ENCODE data around the gene DCTN3.

Gene DCTN3

GRCh38 chr9:34570809-34571480 is 49.4 kb downstream of the DCTN3 start:
- DNase-seq: no peak

- no peak for DNase-seq
Measured at GRCh38 chr9:34570376-34570775, 49.9 kb downstream of the DCTN3 start.

- no peak for DNase-seq
Measured at GRCh38 chr9:34568774-34569173, 51.5 kb downstream of the DCTN3 start.

GRCh38 chr9:34568133-34568532 is 52.2 kb downstream of the DCTN3 start:
- DNase-seq: no peak

- no peak for DNase-seq
Measured at GRCh38 chr9:34566972-34567371, 53.3 kb downstream of the DCTN3 start.

- no peak for DNase-seq
Measured at GRCh38 chr9:34566322-34566721, 54.0 kb downstream of the DCTN3 start.

GRCh38 chr9:34565856-34566255 is 54.4 kb downstream of the DCTN3 start:
- DNase-seq: no peak

- no peak for DNase-seq
Measured at GRCh38 chr9:34564617-34565016, 55.7 kb downstream of the DCTN3 start.
